ENCODE results near the gene MTMR3.

MTMR3 gene

DNA sequence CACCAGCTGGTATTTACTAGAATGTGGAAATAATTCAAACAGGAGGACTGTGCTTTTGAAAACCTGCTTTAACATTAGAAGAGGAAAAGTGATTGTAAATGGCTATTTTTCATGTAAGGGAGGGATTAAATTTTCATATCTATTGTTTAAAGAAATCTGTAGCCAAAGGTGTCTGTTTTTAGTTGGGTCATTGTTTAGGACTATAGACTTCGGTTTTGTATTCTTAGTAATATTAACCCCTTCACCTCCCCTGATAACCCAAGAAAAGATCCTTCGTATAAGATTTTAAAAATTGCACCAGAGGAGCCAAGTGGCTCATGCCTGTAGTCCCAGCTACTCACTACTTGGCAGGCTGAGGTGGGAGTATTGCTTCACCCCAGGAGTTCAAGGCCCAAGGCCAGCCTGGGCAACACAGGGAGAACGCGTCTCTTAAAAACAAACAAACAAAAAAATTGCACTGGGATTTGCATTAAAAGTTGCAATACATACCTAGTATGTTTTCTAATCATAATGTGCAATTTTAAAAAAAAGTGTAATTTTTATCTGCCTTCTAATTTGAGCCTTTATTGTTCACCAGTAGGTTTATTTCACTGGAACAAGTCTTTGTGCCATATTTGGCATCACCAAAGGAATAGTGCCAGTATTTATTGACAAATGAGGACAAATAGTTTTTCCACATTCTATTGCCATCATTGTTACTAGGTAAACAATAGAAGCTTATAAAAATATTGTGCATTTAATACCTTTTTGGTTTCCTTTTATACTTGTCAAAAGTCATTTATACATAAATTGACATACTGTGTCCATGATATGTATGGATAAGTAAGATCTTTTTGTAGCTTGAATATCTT is 34.3 kb downstream of the MTMR3 start:
- no peak for DNase-seq

DNA sequence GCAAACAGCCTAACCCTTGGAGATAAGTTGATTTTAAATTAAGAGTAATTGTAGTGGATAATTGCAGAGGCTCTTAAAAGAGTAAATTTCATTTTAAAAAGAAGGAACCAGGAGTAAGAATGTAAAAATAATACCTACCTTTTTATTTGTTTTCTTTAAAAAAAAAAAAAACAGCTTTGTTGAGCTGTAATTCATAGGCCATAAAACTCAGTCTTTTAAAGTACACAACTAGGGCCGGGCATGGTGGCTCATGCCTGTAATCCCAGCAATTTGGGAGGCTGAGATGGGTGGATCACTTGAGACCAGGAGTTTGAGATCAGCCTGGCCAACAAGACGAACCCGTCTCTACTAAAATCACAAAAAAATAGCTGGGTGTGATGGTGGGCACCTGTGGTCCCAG is 42.4 kb downstream of the MTMR3 start:
- DNase-seq, result no peak

- DNase-seq, result no peak
Measured at GRCh38 chr22:29926057-29926456, 43.1 kb downstream of the MTMR3 start.

DNA sequence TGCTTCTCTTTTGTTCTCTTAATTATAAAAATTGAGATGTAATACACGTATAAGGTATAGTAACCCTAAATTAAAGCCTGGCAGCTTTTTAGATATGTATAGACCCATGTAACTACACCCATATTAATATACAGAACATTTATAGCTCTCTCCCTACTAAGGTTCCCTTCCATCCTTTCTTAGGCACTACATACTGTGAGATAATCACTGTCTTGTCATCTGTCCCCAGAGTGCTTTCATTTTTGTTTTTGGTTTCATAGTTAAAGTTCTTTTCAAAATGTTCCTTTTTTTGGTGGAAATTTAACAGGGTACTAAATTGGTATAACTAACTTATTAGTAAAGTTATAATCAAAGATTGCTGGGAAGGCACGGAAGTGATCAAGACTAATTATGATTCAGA is 49.2 kb downstream of the MTMR3 start:
- no peak for DNase-seq

DNA sequence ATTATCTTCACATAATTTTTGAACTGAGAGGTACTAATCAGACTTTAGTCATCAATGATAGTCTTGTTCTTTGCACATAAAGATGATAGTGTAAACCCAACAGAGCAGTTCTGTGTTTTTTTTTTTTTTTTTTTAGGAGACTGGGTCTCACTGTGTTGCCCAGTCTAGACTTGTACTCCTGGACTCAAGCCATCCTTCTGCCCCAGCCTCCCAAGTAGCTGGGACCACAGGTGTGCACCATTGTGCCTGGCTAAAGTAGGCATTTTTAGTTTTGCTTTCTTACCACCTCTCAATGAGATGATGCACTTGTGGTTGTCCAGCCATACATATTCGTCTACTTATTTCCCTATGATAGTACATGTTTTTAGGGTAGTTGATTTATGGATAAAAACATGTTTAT is 50.6 kb downstream of the MTMR3 start:
- DNase-seq, result no peak

GRCh38 chr22:29934596-29934995 is 51.6 kb downstream of the MTMR3 start:
- DNase-seq, result no peak

GRCh38 chr22:29936186-29936585 is 53.2 kb downstream of the MTMR3 start:
- no peak for DNase-seq

DNA sequence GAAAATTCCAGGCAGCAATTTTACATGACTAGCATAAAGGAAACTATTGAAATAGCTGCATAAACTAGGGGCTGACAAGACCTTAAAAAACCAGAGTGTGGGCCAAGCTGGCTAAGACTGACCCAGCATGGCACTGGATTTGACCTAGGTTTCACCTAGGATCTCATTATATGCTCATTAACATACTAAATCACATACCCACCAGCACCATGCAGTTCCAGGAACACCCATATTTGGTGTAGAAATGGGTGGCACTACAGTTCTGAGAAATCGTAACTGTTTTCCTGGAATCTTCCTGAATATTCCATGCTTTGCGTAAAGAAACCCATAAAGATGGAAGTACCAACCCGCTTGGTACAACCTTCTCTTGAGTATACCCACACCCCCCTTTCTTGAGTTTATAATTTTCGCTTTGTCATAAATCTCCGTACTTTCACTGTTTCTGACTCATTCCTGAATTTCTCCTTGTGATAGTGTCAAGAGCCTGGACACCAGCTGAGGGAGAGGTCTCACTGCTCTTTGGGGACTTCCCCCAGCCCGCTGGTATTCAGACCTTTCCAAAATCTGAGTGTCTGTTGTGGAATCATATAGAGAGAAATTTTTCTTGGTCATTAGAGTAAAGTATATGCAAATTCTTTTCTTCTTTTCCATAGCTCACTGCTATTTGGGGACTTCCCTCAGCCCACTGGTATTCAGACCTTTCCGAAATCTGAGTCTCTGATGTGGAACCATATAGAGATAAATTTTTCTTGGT is 55.1 kb downstream of the MTMR3 start:
- no peak for DNase-seq

DNA sequence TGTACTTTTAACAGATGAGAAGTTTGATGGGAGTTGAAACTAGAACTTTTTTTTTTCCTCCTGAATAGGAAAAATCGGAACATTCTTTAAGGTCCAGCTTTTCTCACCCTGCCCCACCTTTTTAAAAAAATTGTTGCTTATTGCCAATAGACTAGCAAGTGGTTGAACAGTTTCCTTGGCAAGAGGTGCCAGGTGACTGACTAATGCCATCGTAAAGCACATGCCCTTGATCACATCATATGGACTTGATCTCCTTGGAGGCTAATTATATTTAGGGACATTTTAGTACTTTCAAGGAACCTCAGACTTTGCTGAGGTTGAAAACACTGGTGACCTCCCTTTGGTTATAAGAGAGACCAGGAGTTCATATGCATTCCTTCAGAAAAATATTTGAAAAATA is 57.6 kb downstream of the MTMR3 start:
- DNase-seq, result no peak

DNA sequence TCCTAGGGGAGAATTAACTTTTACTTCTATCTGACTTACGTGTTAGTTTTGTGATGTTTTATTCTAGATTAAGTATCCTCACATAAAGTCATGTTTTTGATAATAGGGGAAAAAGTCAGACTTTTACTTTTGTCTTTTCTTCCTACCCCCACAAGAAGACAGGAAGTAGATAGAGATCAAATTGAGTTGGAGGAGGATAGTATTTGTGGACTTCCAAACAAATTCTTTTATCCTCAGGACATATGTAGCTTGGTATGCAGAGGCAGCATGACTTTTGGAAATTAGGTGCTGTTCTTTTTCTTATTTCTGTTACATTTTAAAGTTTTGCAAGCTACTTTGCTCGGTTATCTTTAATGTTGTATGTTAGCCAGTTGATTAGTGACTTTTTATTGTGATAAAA is 61.4 kb downstream of the MTMR3 start:
- DNase-seq, result no peak

- DNase-seq, result no peak
Measured at GRCh38 chr22:29945435-29945834, 62.5 kb downstream of the MTMR3 start.

DNA sequence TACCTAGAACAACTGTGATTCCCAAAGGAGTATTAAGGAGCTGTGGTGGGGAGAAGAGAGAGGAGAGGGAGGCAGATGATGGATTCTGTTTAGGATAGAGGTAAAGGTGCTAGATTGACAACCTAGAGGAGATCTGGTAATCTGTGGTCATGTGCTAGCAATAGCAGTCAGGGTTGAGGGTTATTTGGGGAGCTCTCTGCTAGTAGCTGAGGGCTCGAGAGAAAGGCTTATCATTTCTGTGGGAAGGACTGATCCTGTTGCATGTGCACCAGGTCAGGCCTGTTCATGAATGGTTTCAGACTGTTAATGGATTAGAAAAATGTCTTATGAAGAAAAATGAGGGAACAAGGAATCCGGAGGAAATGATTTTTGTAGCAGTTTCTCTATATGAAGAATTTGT is 63.2 kb downstream of the MTMR3 start:
- DNase-seq, result no peak

GRCh38 chr22:29947410-29948384 is 64.7 kb downstream of the MTMR3 start:
- no peak for DNase-seq

DNA sequence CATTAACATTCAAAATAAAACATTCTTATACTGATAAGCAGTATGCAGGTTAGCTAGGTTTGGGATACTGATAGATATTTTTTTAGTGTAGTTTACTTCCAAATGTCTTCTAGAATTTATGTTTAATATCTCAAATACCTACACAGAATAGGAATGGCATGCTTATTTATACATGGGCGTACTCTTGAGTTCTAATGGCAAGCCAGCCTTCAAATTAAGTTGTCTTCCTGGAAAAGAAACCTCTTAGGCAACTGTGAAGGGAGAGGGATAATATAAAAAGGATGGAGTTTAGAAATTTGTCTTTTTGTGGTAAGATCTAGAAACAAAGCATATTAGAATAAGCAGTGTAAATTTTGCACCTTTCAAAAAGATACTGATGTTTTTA is 65.4 kb downstream of the MTMR3 start:
- DNase-seq, result no peak

DNA sequence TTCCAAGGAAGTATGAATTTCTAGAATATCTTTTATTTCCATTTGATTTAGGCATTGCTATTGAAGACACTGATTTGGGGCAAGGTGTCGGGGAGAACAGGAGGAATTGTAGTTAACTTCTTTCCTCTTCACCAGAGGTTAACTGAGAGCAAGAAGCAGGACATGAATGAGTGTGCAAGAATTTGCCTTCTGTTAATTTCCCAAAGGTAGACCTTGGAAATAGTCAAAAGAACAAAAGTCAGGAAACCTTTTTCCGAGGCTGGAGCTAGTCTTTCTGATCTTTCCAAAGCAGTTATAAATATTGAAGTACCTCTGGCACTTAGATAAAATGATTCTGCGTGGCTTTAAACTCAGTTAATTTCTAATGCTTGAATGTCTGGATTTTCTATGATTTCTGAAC is 66.9 kb downstream of the MTMR3 start:
- DNase-seq, result no peak

DNA sequence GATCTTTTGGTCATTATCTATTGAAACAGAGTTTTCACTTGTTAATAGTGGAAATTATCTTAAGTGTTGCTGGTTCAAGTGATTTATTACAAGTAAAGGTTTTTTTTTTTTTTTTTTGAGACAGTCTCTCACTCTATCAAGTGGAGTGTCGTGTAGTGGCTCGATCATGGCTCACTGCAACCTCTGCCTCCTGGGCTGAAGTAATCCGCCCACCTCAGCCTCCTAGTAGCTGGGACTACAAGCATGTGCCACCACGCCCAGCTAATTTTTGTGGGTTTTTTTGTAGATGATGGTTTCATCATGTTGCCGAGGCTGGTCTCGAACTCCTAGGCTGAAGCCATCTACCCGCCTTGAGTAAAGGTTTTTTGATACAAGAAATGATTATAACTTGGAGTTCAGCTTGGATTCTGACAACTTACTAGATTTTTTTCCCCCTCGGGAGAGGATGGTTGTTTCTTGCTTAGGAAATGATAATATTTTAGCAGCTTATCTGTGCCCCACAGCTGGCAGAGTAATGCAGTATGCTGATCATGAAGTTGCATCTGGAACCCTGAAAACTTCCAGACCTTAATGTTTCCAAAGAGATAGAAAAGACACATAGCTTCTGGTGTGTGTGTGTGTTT is 68.9 kb downstream of the MTMR3 start:
- DNase-seq, result no peak

DNA sequence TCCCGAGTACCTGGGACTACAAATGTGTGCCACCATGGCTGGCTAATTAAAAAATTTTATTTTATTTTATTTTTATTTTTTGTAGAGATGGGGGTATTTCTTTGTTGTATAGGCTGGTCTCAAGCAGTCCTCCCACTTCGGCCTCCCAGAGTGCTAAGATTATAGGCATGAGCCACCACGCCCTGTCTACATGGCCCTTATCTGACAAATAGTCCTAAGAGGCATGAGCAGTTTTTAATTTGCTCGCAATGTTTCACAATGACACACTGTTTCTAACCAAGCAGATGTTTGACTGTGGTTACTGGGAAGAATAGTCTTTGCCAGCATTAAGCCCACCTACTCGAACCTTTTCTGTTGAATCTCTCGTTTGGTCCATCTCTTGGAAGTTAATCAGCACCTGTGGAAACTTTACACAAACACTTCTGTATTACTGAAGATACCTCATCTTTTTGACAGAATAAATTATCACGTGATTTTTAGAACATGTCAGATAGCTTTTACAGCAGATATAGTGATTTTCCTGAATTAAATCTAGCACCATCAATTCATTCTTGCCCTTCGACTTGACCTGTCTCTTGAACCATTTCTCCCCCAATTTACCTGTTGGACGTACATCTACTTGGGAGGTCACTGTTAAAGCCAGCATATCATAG is 71.4 kb downstream of the MTMR3 start:
- no peak for DNase-seq

GRCh38 chr22:29956680-29957079 is 73.7 kb downstream of the MTMR3 start:
- DNase-seq, result no peak

DNA sequence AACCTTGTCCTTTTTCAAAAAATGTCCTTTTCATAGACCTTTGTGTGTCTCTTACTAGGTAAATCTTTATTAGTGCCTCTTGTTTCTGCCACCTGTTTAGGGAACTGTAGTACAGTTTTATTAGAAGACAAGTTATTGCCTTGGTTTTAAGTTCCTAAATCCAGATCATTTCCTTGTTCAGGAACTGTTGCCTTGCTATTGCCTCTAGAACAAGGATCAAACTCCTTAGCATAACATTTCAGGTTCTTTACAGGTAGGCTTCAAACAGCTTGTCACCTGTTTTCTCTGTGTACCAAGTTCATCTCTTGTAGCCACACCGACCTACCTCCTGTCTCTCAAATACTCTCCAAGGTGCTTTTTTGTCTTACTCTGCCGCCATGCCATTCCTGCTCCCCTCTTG is 75.2 kb downstream of the MTMR3 start:
- no peak for DNase-seq

- no peak for DNase-seq
Measured at GRCh38 chr22:29964776-29965175, 81.8 kb downstream of the MTMR3 start.

- DNase-seq, result no peak
Measured at GRCh38 chr22:29967461-29967860, 84.5 kb downstream of the MTMR3 start.

- no peak for DNase-seq
Measured at GRCh38 chr22:29971607-29972006, 88.6 kb downstream of the MTMR3 start.

Data from NCI-H2029 (cell line).